A673 (cell line): ENCODE data around the gene ERLEC1. TPM values are rescaled to one million over a fixed set of nuclear protein-coding genes. Genes with fewer than 3 reads are reported as not detected.
A peak's percentile ranks its signal among the peaks of the same experiment; 100 is the strongest.

Experiments
- BruUV-seq: library from RNA; stranded (reverse); fragments of 400-500 nt; replicated peaks from 2 replicates; lab custom pipeline; 2021; lab: Mats Ljungman, UMichigan
- CTCF ChIA-PET: fragments of 300-600 bp; sonication (Branson Sonifier 250); formaldehyde crosslinking; loops from one replicate; lab custom pipeline; 2022; ENCODE audit warnings: antibody characterized with exemption; lab: Charles Lee
- POLR2A ChIA-PET: fragments of 300-600 bp; sonication (Branson Sonifier 250); formaldehyde crosslinking; loops from one replicate; lab custom pipeline; 2022; ENCODE audit warnings: antibody characterized with exemption; ENCODE audit not compliant: low non-redundant PET; lab: Charles Lee
- DNase-seq: peaks from one replicate; pipeline ENCODE4 v3.0.0-alpha.2; 2015; ENCODE audit warnings: low spot score
- H3K27ac ChIP-seq: fragments of 200-600 bp; sonication (generic); 2 replicates; pipeline ENCODE4 v1.5.1; 2016; ENCODE audit warnings: mixed run types, low read depth, mild to moderate bottlenecking, mixed read lengths, antibody characterized with exemption, low read length; ENCODE audit not compliant: poor library complexity, severe bottlenecking
- H3K27me3 ChIP-seq: fragments of 200-600 bp; sonication (generic); replicated peaks from 2 replicates; pipeline ENCODE4 v1.6.1; 2017; ENCODE audit warnings: mixed run types, low read depth, mild to moderate bottlenecking, mixed read lengths, antibody characterized with exemption, low read length; ENCODE audit not compliant: insufficient read depth, poor library complexity
- H3K36me3 ChIP-seq: fragments of 200-600 bp; sonication (generic); 2 replicates; pipeline ENCODE4 v1.6.1; 2016; ENCODE audit warnings: mixed run types, mild to moderate bottlenecking, mixed read lengths, antibody characterized with exemption, low read length; ENCODE audit not compliant: insufficient read depth, poor library complexity, severe bottlenecking
- H3K4me1 ChIP-seq: fragments of 200-600 bp; sonication (generic); 2 replicates; pipeline ENCODE4 v1.6.1; 2017; ENCODE audit warnings: mixed run types, mild to moderate bottlenecking, mixed read lengths, antibody characterized with exemption, low read length; ENCODE audit not compliant: insufficient read depth, poor library complexity, severe bottlenecking
- H3K4me3 ChIP-seq: fragments of 200-600 bp; sonication (generic); 2 replicates; pipeline ENCODE4 v1.5.1; 2016; ENCODE audit warnings: low read depth, mixed run types, mild to moderate bottlenecking, mixed read lengths, low read length; ENCODE audit not compliant: poor library complexity, severe bottlenecking
- H3K9me3 ChIP-seq: fragments of 200-600 bp; sonication (generic); 2 replicates; pipeline ENCODE4 v1.6.1; 2016; ENCODE audit warnings: mixed run types, low read depth, mild to moderate bottlenecking, mixed read lengths, antibody characterized with exemption, low read length; ENCODE audit not compliant: poor library complexity, severe bottlenecking
- CTCF ChIP-seq: fragments of 300-800, 200-600 bp; sonication (generic); conservative IDR thresholded peaks from 2 replicates; pipeline ENCODE4 v1.5.1; 2017; ENCODE audit warnings: low read depth, mild to moderate bottlenecking, antibody characterized with exemption, low read length, moderate library complexity, mixed read lengths
- EZH2 ChIP-seq: fragments of 200-600 bp; sonication (generic); IDR thresholded peaks from 2 replicates; pipeline ENCODE4 v1.6.1; 2017; ENCODE audit warnings: borderline replicate concordance, low read depth, mild to moderate bottlenecking, mixed read lengths, antibody characterized with exemption, low read length; ENCODE audit not compliant: poor library complexity, severe bottlenecking
- intact Hi-C: fragments of 100-400 bp; cut with micrococcal nuclease; formaldehyde crosslinking; loops from one replicate; pipeline ENCODE4 v1.10.0; 2022; ENCODE audit not compliant: unreplicated experiment
- microRNA-seq: library from miRNA; unstranded; fragments of <30 nt; microRNA quantifications from one replicate; pipeline ENCODE4 v1.2.0, GENCODE V29; 2021
- total RNA-seq: library from RNA; stranded (reverse); gene quantifications from 2 replicates; pipeline ENCODE4 v1.2.3, GENCODE V29; 2021

ERLEC1 gene
- total RNA-seq, 1 experiment from 2014 or later = 27.7 TPM

GRCh38 chr2:53867773-53868172 lies 80.9 kb downstream of the ERLEC1 start:
- TF ChIP-seq EZH2 (no peak), CTCF (no peak)
- CTCF ChIA-PET = no interaction called here
- intact Hi-C loops = no loop called here
- Histone ChIP-seq H3K4me1 (no peaks in the 10 kb centered on the region), H3K9me3 (no peaks in the 10 kb centered on the region), H3K27ac (no peak overlapping the region), H3K27me3 (no peaks in the 10 kb centered on the region), H3K36me3 (peaks cover 38% of the 10 kb centered on the region), H3K4me3 (no peak overlapping the region)
- DNase-seq = no peak
- no TSS peak for BruUV-seq
- POLR2A ChIA-PET = no interaction called here

Small RNA genes within 50 kb of the gene (microRNA-seq; reads per million reads assigned to microRNA genes)
- gene MIR3682 = 5.4 reads per million, percentile 18 among the genes with 10 or more reads in this experiment

Other genes with a start within 250 kb of the ERLEC1 start
- 20.1 and 20.4 TPM in 2 replicates for gene CHAC2, start 19.2 kb upstream of the ERLEC1 start, total RNA-seq
- 18.7 and 20.3 TPM in 2 replicates for gene ASB3, start 91 bp upstream of the ERLEC1 start, total RNA-seq
- gene GPR75, start 72.9 kb downstream of the ERLEC1 start, total RNA-seq = 4.8 and 5.3 TPM in 2 replicates
- gene PSME4, start 183.9 kb downstream of the ERLEC1 start, total RNA-seq = 91.0 and 97.6 TPM in 2 replicates